HEK293T (cell line): ENCODE measurements around the gene CFAP68.

Experiments used
- CTCF ChIA-PET: fragments of 350-600 bp; formaldehyde crosslinking; extraction: SDS; loops from one replicate; lab custom pipeline; 2021; ENCODE audit warnings: antibody characterized with exemption, inconsistent platforms; lab: Yijun Ruan, JAX
- POLR2A ChIA-PET: fragments of 350-600 bp; formaldehyde crosslinking; extraction: SDS; loops from one replicate; lab custom pipeline; 2020; ENCODE audit warnings: antibody characterized with exemption, inconsistent platforms; lab: Yijun Ruan, JAX
- DNase-seq: peaks from one replicate; pipeline ENCODE4 v3.0.0; 2012; ENCODE audit warnings: mixed read lengths; ENCODE audit errors: extremely low spot score
- ARNT ChIP-seq: fragments of 450-650 bp; IDR thresholded peaks from 2 replicates; pipeline ENCODE4 v1.6.1; 2017; ENCODE audit warnings: mild to moderate bottlenecking
- BHLHE40 ChIP-seq: fragments of 450-650 bp; IDR thresholded peaks from 2 replicates; pipeline ENCODE4 v1.6.1; 2016; ENCODE audit warnings: mild to moderate bottlenecking, moderate library complexity, borderline replicate concordance
- CTBP1 ChIP-seq: fragments of 450-650 bp; IDR thresholded peaks from 2 replicates; pipeline ENCODE4 v1.6.1; 2016; ENCODE audit warnings: borderline replicate concordance
- ELF4 ChIP-seq: fragments of 450-650 bp; IDR thresholded peaks from 2 replicates; pipeline ENCODE4 v1.6.1; 2017; ENCODE audit warnings: antibody characterized with exemption
- FOXA1 ChIP-seq: fragments of 450-650 bp; IDR thresholded peaks from 2 replicates; pipeline ENCODE4 v1.6.1; 2016; ENCODE audit warnings: mild to moderate bottlenecking
- FOXK2 ChIP-seq: fragments of 450-650 bp; IDR thresholded peaks from 2 replicates; pipeline ENCODE4 v1.6.1; 2016; ENCODE audit warnings: mild to moderate bottlenecking
- FOXM1 ChIP-seq: fragments of 450-650 bp; IDR thresholded peaks from 2 replicates; pipeline ENCODE4 v1.6.1; 2017; ENCODE audit warnings: mild to moderate bottlenecking, borderline replicate concordance
- HDGF ChIP-seq: fragments of 450-650 bp; IDR thresholded peaks from 2 replicates; pipeline ENCODE4 v1.6.1; 2017; ENCODE audit warnings: antibody characterized with exemption, borderline replicate concordance
- L3MBTL2 ChIP-seq: fragments of 450-650 bp; conservative IDR thresholded peaks from 2 replicates; pipeline ENCODE4 v1.6.1; 2016; ENCODE audit warnings: mild to moderate bottlenecking
- LEF1 ChIP-seq: fragments of 450-650 bp; IDR thresholded peaks from 2 replicates; pipeline ENCODE4 v1.6.1; 2017; ENCODE audit warnings: mild to moderate bottlenecking, borderline replicate concordance
- NFRKB ChIP-seq: fragments of 450-650 bp; IDR thresholded peaks from 2 replicates; pipeline ENCODE4 v1.6.1; 2016; ENCODE audit warnings: mild to moderate bottlenecking, moderate library complexity
- SP1 ChIP-seq: fragments of 450-650 bp; IDR thresholded peaks from 2 replicates; pipeline ENCODE4 v1.6.1; 2017
- SUZ12 ChIP-seq: fragments of 450-650 bp; IDR thresholded peaks from 2 replicates; pipeline ENCODE4 v1.6.1; 2016; ENCODE audit warnings: mild to moderate bottlenecking
- TARDBP ChIP-seq: fragments of 450-650 bp; IDR thresholded peaks from 2 replicates; pipeline ENCODE4 v1.6.1; 2016
- ZNF384 ChIP-seq: fragments of 450-650 bp; IDR thresholded peaks from 2 replicates; pipeline ENCODE4 v1.6.1; 2016
- TF ChIP-seq, protein P1 (sequence below): fragments of 450-650 bp; IDR thresholded peaks from 2 replicates; pipeline ENCODE4 v1.6.1; 2016

CFAP68 gene

DNA sequence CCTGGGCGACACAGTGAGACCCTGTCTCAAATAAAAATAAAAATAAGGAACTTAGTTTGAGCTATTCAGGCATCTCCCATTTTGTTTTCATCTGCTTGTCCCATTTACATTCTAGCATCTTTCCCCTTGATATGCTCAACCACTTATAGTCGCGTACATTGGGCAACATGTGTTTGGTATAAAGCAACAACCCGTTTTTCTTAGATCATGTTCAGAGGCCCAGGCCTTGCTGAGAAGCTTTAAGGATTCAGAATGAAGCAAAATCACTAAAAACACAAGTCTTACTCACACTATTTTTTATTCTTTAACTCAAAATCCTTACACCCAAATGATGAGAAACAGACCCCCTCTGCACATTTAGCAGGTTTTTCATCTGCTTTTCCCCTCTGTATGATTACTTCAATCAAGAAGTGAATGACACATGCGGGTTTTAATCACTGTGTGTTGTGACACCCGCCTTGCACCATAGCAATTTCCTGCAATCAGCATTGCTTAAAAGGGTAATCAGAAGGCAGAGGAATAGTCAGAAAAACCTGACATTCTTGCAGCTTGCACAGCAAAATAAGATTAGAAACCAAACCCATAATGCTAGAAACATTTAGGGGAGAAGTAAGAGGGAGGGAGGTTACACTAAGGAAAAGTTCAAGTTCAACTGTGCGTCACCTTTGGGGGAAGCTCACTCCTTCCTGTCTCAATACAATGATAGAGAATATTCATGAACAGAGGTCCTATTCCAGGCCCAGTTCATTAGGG lies 33.9 kb upstream of the CFAP68 start:
- POLR2A ChIA-PET = interaction anchor here (1.6 kb wide), 1 partner anchor 26 kb away, joined by 5 read pairs; the partner anchor contains the start of gene ALG9

DNA sequence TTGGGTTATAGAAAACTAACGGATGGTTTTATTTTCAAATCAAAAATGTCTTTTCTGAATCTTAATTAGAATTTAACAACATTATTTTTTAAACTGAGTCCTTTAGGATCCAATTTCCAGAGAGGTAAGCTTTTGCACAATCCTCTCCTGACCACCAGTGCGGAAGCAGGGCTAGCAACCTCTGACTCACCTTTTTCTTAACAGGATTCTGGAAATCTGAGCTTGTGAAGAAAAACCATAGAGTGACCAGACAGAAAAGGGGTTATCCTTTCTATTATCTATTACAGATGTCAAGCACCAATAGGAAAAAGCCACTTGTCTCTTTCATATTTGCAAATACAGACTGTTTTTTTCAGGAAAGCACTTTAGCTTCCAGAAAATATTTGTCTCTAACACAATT lies 33.3 kb upstream of the CFAP68 start:
- ChIA-PET POLR2A (interaction anchor here (1.6 kb wide), 1 partner anchor 25 kb away, joined by 5 read pairs; the partner anchor contains the start of gene ALG9), CTCF (interaction anchor here (1.0 kb wide), 1 partner anchor 10 kb away, joined by 3 read pairs; no protein-coding TSS in a partner anchor)
- TF ChIP-seq SUZ12 = no peak
- no peak for DNase-seq

More for the DNA sequence above, 33.9 kb upstream of the CFAP68 start:
- CTCF ChIA-PET = no interaction called here
- DNase-seq = no peak
- TF ChIP-seq ELF4 (no peak), SP1 (no peak), FOXK2 (no peak), FOXM1 (no peak), LEF1 (no peak), CTBP1 (no peak), TARDBP (no peak), HDGF (no peak), ARNT (no peak), ZNF384 (no peak), BHLHE40 (no peak), L3MBTL2 (no peak), FOXA1 (no peak)
- TF ChIP-seq, protein P1, sequence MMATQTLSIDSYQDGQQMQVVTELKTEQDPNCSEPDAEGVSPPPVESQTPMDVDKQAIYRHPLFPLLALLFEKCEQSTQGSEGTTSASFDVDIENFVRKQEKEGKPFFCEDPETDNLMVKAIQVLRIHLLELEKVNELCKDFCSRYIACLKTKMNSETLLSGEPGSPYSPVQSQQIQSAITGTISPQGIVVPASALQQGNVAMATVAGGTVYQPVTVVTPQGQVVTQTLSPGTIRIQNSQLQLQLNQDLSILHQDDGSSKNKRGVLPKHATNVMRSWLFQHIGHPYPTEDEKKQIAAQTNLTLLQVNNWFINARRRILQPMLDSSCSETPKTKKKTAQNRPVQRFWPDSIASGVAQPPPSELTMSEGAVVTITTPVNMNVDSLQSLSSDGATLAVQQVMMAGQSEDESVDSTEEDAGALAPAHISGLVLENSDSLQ = no peak

DNA sequence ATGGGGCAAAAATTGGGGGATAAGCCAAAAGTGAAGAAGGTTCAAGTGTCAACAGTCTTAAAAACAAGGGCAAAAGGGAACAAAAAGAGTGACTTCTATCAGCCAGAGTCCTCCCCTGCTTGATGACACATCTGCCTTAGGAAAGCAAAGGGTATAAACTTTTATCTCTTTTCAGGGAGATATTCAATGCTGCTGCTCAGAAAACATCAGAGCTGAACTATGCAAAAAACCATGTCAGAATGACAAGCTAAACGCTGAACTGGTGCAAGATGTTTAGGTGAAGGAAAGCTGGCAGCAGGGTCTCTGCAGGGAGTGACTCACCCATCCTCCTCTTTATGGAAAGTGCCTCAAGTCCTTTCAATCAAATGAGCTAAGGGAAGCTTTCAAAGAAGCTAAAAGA lies 32.7 kb upstream of the CFAP68 start:
- TF ChIP-seq SP1 (no peak), ARNT (no peak)
- TF ChIP-seq, protein P1 = no peak
- ChIA-PET CTCF (interaction anchor here (0.5 to 1.0 kb wide), 2 partner anchors 9 to 120 kb away, joined by 3 read pairs; no protein-coding TSS in a partner anchor), POLR2A (interaction anchor here (0.7 to 1.6 kb wide), 2 partner anchors 25 to 92 kb away, joined by 3 to 5 read pairs; partner anchors contain the start of gene ALG9)
- no peak for DNase-seq

DNA sequence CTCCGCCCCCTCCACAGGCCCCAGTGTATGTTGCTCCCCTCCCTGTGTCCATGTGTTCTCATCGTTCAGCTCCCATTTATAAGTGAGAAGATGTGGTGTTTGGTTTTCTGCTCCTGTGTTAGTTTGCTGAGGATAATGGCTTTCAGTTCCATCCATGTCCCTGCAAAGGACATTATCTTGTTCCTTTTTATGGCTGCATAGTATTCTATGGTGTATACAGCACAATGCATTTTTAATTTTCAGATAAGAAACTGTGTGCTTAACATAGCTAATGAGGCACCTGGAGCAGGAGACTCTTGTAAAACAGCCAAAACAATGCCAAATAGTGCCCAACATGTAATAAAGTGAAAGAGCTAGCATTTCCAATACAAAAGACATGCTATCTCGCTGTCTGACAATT lies 29.7 kb upstream of the CFAP68 start:
- no peak for TF ChIP-seq NFRKB
- no peak for TF ChIP-seq ZNF384
- TF ChIP-seq, protein P1 = no peak
- no peak for TF ChIP-seq SP1
- no peak for TF ChIP-seq ELF4
- TF ChIP-seq LEF1 = no peak
- CTCF ChIA-PET = no interaction called here
- POLR2A ChIA-PET = no interaction called here
- no peak for DNase-seq

DNA sequence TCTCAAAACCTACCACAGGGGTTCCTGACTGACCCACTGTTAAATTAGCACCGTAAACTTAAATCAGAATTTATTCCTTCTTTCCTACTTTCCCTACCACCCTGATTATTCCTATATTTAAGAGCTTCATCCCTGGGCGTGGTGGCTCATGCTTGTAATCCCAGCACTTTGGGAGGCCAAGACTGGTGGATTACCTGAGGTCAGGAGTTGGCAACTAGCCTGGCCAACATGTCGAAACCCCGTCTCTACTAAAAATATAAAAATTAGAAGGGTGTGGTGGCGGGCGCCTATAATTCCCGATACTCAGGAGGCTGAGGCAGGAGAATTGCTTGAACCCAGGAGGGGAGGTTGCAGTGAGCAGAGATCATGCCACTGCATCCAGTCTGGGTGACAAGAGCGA lies 28.3 kb upstream of the CFAP68 start:
- ChIA-PET POLR2A (no interaction called here), CTCF (interaction anchor here (0.6 to 1.0 kb wide), 2 partner anchors 8 to 9 kb away, joined by 3 read pairs; no protein-coding TSS in a partner anchor)
- no peak for TF ChIP-seq ELF4
- TF ChIP-seq FOXK2 = no peak
- no peak for TF ChIP-seq L3MBTL2
- no peak for TF ChIP-seq FOXM1
- TF ChIP-seq TARDBP = no peak
- TF ChIP-seq HDGF = no peak
- TF ChIP-seq, protein P1 = no peak
- TF ChIP-seq SP1 = no peak
- TF ChIP-seq ZNF384 = no peak
- TF ChIP-seq BHLHE40 = no peak
- no peak for TF ChIP-seq CTBP1
- no peak for TF ChIP-seq SUZ12
- no peak for TF ChIP-seq NFRKB
- no peak for TF ChIP-seq ARNT
- no peak for TF ChIP-seq LEF1
- TF ChIP-seq FOXA1 = no peak
- DNase-seq = no peak

DNA sequence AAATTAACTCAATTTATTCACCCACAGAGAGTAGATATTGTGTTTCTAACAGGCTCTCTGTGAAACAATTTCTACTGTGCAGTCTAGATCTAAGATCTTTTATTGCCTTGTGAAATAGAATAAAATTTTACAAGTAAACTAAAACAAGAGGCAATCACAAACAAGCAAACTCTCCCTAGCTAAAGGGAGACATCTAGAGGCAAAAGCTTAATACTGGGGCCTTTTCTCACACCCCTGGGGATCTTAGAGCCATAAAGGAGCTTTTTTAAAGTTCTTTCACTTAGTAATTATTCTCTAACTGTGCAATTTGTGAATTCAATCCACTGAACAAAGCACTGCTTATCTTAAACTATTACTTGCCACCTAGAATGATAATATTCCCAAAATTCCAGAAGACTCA lies 27.7 kb upstream of the CFAP68 start:
- POLR2A ChIA-PET = no interaction called here
- CTCF ChIA-PET = interaction anchor here (0.6 to 1.0 kb wide), 3 partner anchors 9 to 265 kb away, joined by 3 read pairs; no protein-coding TSS in a partner anchor
- TF ChIP-seq ZNF384 (no peak), L3MBTL2 (no peak), FOXK2 (no peak), FOXA1 (no peak), FOXM1 (no peak), TARDBP (no peak), ELF4 (no peak), BHLHE40 (no peak), NFRKB (no peak), LEF1 (no peak), SP1 (no peak), SUZ12 (no peak), CTBP1 (no peak), HDGF (no peak), ARNT (no peak)
- TF ChIP-seq, protein P1 = no peak
- DNase-seq = no peak
